Stimulated activated CD8-positive, alpha-beta memory T cell treated with anti-CD3 and anti-CD28 coated beads, Interleukin-2, amount 100 ng/mL, for 1 hour (primary cell): ENCODE data around the gene MPC1L.

Source experiments
- DNase-seq, 2 donors: peaks; one replicate each; pipeline ENCODE4 v3.0.0-alpha.2; 2020; ENCODE audit warnings: low read depth in 2 of 2

The MPC1L gene

DNA sequence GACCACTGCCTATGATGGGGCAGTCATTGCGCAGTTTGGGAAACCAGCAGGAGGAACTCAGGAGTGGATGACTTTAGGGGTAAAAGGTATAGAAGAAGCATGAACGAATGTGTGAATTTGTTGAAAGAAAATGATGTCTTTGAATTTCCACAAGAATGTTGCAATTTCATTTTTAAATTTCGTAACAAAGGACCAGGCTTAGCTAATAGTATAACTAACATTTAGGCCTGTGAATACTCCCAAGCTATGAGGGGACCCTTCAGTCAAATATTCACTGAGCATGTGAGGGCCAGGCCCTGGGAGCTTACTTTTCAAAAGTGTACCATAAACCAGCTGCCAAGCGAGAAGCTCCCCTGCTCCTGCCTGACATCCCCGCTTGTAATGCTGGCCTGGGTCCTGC, 5.3 kb downstream of the MPC1L start:
- no peak for DNase-seq

DNA sequence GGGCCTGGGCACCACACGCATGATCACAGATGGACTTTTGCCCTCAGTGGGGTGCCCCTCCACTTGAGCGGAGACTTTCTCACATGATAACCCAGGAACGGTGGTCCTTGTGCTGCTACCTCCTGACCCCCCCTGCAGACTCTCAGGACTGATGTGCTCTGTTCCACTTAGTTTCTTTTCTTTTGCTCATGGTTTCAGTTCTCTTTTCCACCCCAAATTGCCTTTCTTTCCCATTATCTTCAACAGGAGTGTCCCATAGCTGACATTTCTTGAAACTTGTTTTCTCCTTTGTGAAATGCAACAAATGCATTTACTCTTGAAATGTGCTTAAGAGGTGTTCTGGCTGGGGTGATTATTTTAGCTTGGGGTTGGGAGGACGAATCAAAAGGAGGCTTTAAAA, 9.0 kb downstream of the MPC1L start:
- DNase-seq = no peak

DNA sequence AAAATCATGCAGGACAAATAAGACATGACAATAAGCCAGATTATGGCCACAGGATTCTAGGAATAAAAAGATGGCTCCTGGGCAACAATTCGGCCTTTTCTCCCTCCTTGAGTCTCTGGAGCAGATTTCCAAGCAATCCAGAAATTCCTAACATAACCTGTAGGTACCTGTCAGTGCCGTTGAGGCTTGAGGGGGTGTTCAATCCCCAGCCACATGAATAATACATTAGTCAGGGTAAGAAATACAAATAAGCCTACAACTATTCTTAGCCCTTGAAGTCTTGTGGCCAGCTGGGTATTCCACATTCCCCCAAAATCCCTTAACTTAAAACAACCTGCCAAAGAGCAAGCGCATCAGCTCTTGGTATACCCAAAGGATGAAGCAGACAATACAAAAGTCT, 14.5 kb downstream of the MPC1L start:
- DNase-seq = no peak

DNA sequence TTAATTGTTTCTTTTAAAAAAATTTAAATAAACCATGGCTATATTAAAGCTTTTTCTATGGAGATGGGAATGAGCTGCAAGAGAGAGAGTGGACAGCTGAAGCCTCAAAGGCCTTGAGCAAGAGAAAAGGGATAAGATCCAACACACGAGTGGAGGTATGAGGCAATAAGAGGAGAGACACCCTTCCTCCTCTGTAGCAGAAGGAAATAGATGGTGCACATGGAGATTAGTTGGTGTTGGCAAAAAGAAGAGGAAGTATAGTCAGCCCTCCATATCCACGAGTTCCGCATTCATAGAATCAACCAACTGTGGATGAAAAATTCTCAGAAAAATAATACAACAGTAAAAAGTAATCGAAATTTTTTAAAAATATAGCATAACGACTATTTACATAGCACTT, 20.9 kb downstream of the MPC1L start:
- no peak for DNase-seq

DNA sequence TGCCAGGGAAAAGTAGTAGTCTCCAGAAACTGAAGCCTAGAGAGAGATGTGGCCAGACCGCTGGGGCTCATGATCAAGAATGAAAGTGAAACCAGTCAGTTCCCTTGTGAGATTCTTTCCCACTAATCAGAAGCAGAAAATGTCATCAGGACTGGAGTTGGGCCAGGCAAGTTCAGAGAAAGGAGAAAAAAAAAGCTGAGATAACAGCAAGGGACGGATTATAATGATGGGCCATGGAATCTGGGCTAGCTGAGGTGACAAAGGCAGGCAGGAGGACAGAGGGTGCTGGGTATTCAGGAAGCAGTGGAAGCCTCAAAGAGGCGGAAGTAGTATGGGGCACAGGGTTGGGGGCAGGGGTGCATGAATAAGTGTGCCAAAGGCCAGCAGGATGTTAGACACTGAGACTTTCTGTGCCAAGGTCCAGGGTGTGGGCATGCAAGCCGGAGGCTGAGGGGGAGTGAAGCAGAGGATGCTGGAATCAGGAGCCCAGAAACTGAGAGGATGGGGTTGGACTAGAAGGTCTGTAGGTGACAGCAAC, 21.7 kb downstream of the MPC1L start:
- peak in 1 of 2 donors; percentile 15 for DNase-seq

DNA sequence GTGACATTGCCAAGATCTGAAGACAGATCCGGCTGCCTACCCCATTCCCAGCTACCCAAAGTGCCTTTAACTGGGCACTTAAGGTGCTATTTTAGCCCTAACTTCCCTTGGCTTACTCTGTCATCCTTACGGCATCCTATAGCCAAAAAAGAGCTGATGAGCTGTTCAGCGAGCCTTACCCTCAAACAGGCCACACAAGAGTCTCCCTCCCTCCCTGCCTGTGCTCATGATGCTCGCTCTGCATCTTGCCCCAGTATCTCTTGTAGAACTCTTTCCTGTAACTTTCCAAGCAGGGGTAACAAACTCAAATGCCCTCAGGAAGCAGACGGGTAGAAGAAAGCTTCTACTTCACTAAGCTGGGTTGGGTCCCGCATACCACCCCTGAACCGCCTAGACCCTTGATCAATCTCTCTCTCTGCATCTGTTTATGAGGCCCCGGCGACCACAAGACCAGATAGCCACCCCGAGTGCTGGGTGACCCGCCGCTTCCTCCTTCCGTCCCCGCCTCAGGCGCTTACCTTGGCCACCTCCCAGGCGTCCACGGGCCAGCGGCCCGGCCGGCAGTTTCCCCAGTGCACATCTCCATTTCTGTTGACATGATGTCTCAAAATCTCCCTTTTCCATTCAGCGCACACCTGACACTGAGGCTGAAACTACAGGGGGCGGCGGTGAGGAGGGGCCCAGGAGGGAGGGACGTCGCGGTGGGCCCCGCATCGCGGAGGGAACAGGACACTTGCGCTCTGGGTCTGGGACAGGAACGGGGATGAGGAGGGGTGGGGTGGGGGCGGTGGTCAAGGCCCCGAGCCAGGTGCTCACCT, 23.5 kb downstream of the MPC1L start:
- peak in 1 of 2 donors; percentile 8 for DNase-seq

DNA sequence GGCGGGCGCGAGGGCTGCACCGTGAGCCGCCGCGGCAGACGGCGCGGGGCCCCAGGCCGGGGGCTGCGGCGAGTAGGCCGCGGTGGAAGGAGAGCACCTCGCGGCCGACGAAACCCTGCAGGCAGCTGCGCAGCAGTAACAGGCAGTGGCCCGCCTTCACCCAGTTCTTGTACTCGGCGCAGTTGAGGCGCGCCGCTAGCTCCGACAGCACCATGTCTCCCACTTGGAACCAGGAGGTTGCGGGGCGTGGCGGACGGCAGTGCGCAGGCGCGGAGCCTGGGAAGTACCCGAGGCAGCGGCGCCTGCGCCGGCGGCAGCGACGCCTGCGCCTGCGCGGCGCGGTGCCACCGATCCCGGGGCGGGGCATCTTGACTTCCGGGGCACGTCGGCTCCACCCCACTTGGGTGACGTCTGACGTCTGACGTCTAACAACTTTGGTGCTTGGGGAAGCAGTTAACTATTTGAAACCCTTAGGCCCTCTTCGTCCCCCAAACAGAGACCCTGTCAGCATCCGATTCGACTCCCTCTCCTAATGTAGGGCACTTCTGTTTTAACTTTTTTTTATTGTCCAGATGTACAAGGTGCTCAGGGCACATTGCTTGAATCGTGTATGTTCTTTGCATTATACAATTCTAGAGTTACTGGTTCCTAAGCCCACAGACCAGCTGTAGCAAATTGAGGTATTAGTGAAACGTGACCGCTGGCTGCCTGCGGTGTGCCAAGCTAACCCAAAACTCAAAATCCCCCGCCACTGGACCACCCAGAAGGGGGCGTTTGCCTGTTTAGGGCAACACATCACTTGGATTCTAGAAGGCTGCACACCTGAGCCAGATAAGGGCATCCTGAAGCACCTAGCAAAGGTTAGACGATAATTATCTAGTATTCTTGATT, 24.3 kb downstream of the MPC1L start, which contains the start of gene CXorf38:
TSS of gene CXorf38 (minus strand) at position 255 of the 891 bp plus-strand sequence. CDS start at position 214, 41 bp downstream.
- peak; percentile 84 to 94 for DNase-seq

DNA sequence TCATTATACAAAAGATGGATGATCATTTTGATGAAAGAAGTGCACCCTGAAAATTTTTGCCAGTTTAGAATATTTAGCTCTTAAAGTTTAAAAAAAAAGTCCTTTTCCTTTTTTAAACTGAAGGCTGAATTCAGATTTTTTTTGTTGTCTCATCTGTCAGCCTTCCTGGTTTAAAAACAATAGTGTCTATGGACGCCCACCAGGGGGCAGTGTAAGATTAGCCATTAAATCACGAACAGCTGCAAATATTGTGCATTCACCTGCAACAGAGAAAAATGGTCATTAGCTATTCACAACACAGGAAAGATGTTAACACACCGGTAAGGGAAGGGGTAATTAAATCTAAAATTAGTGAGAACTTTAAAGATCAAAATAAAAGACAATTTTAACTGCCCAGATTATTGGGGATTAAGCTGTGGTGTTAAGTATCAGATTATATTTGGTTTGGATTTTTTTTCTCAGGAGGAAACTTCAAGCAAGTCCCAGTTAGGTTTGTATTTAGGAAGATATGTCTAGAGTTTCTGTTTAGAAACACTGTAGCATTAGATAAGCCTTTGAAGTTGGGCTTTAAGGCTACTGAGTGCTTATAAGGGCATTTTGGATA, 28.5 kb downstream of the MPC1L start:
- DNase-seq = peak; percentile 49 to 50

DNA sequence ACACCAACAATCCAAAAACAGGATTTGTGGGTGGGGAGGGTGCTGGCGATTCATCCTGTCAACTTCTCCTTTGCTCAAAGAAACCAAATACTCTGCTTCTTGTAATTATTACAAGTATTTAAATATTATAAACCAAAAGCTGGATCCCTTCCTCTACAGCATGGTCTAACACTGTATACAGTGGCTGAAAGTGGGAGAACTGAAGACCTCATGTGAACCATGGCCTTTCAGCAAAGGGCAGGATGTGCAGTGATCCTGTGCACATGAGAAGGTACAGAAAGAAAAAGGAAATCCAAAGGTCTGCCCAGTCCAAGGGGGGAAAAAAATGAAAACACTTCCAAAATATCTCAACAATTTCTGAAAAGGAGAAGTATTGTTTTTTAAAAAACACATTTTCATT, 29.4 kb downstream of the MPC1L start:
- no peak for DNase-seq

DNA sequence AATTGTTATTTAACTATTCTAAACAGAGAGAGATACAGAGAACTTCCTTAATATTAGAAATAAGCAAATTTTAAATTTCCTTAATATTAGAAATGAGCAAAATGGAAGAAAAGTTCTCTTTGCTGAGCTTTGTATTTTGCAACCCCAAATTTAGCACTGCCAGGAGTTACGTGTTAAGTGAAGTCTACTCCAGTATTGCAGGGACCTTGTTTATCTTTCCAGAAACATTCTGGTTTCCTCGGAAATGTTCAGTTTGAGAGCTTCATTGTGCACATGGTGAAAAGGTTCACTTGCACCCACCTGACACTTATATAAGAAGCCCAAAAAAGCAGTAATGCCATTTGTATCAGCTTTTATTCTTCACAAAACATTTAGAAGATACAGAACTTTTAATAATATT, 30.3 kb downstream of the MPC1L start:
- no peak for DNase-seq

DNA sequence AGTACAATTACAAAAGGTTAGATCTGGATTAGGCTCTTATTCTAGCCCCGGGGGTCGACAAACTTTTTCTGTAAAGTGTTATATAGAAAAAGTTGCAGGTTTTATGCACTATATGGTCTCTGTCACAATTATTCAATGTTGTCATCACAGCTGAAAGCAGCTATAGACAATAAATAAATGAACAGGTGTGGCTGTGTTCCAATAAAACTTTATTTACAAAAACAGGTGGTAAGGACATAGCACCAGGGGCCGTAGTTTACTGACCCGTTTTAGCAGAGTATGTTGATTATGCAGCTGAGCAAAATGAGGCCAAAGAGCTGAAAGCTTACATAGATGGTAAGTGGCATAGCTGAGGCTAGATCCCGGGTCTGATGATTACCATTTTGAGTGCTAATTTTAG, 37.2 kb downstream of the MPC1L start:
- no peak for DNase-seq

DNA sequence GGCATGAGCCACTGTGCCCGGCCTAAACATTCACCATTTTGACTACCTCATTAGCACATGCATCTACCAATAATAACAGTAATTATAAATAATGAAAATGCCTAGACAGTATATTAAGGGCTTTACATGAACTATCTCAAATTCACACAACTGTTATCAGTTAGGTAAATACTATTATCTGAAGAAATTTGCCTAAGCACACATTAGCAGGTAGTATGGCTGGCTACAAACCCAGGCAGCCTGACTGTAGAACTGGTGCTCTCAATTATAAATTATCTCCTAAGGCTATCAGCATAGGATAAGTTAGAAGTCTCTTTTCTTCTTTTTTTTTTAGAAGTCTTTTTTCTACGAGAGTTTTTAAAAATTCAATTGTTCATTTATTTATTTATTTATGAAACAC, 38.3 kb downstream of the MPC1L start:
- no peak for DNase-seq

DNA sequence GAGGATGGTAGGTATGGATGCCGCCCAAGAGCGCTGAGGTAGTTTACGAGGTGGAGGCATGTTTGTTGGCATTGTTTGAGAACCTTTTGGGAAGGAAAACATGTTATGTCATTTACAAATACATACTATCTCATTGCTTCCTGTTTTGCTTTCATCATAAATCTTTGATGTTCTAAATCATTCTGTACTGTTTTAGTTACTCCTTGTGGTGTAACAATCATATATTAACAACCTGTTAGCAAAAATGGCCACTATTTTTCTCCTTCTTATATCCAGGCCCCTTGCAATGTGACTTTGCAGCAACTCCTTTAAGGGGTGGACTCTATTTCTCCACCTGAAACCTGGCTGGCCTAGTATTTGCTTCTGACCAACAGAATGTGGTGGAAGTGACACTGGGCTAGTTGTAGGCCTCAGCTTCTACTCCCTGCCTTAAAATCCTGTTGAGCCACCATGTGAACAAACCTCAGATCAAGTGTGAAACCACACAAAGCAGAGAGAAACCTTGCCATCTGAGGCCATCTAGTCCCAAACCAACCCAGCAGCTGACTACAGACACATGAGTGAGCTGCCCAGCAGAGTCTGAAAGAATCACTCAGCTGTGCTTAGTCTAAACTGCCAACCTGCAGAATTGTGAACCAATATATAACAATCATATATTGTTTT, 40.0 kb downstream of the MPC1L start:
- no peak for DNase-seq

DNA sequence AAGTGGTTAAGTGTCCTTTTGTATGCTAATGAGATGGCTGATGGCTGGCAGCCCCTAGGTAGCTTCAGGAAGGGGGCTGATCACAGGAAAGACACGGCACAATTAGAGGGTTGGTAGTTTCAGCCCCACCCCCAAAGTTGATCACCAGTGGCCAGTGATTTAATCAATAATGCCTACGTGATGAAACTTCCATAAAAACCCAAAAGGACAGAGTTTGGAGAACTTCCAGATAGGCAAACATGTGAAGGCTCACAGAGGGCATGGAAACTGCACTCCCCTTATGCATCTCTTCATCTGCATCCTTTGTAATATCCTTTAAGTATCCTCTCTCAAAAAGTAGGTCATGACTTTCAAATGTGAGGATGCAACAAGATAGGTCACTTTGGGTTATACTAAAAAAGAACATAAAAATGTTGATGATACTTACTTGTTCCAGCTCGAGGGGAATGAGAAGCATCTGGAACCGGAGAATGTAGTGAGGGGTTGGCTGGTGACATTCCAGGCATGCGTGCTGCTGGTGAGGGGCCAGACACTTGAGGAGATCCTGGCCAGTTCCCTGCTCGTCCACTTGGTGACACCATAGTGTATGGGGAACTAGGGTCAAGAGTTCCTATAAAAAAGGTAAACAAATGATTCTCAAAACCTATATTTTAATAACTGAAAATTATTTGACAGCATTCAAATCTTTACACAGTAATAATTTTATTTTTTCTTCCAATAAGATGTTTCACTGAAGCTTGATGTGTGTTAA, 40.8 kb downstream of the MPC1L start:
- DNase-seq = no peak

DNA sequence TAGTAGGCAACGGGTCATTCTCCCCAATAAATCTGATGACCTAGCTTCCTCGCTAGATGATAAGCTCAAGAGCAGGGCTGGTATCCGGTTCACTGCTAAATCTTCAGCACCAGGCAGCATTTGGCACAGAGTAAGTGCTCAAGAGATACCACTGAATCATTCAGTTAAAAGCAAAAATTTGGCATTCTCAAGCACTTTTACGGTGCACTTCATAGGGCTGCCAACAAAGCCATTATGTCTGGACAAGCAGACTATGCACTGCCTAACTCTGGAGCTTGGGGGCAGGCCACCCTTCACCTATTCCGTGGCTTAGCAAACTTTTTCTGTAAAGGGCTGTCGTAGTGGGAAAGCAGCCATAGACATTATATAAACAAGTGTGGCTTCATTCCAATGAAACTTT, 47.9 kb downstream of the MPC1L start:
- DNase-seq = no peak
